SK-N-SH (cell line): ENCODE results near the gene FGF19. TPM values are rescaled to one million over a fixed set of nuclear protein-coding genes. Genes with fewer than 3 reads are reported as not detected.

Experiments used
- CTCF ChIA-PET: fragments of 300-600, 350-600 bp; formaldehyde crosslinking; extraction: SDS; loops from one replicate; lab custom pipeline; 2021; lab: Yijun Ruan, JAX
- POLR2A ChIA-PET: fragments of 350-600 bp; sonication (Branson Sonifier 250); formaldehyde crosslinking; extraction: SDS; loops from one replicate; lab custom pipeline; 2020; ENCODE audit warnings: antibody characterized with exemption, inconsistent platforms; lab: Yijun Ruan, JAX
- DNase-seq: peaks from one replicate; pipeline ENCODE4 v3.0.0; 2012
- H2AFZ ChIP-seq: fragments of 200-600 bp; sonication (generic); 2 replicates; pipeline ENCODE4 v1.8.1; 2016; ENCODE audit warnings: antibody characterized with exemption, mild to moderate bottlenecking, low read depth
- H3F3A ChIP-seq: fragments of 200-600 bp; sonication (generic); replicated peaks from 2 replicates; pipeline ENCODE3; 2016; ENCODE audit warnings: antibody characterized with exemption, mild to moderate bottlenecking; ENCODE audit not compliant: insufficient read depth
- H3K27ac ChIP-seq, 2 experiments: fragments of 200-500 bp in 1 of 2; fragments of 200-600 bp in 1 of 2; sonication (Bioruptor generic) in 1 of 2; sonication (generic), shearing (Covaris generic) in 1 of 2; 2 replicates each; pipeline versions ENCODE4 v1.5.1 to v1.6.1; 2014 to 2016; ENCODE audit warnings: low read depth in 2 of 2, inconsistent platforms in 1 of 2, low read length in 1 of 2, mild to moderate bottlenecking in 1 of 2, mixed read lengths in 1 of 2
- H3K27me3 ChIP-seq: fragments of 200-600 bp; sonication (generic), shearing (Covaris generic); 2 replicates; pipeline ENCODE4 v1.6.1; 2016; ENCODE audit warnings: mixed run types; ENCODE audit not compliant: insufficient read depth
- H3K36me3 ChIP-seq, 2 experiments: fragments of 200-500 bp in 1 of 2; fragments of 200-600 bp in 1 of 2; sonication (Bioruptor generic) in 1 of 2; sonication (generic) in 1 of 2; replicated peaks in 1 of 2; 2 replicates each; pipeline versions ENCODE3 to v1.5.1; 2014 to 2016; ENCODE audit warnings: low read length in 1 of 2, mild to moderate bottlenecking in 1 of 2; ENCODE audit not compliant: insufficient read depth in 2 of 2, control insufficient read depth in 1 of 2
- H3K4me1 ChIP-seq, 2 experiments: fragments of 200-500 bp in 1 of 2; fragments of 200-600 bp in 1 of 2; sonication (Bioruptor generic) in 1 of 2; sonication (generic), shearing (Covaris generic) in 1 of 2; 2 replicates each; pipeline versions ENCODE4 v1.5.1 to v1.6.1; 2014 to 2016; ENCODE audit warnings: low read depth in 1 of 2, low read length in 1 of 2, mixed run types in 1 of 2; ENCODE audit not compliant: insufficient read depth in 2 of 2, control insufficient read depth in 1 of 2
- H3K4me2 ChIP-seq: fragments of 200-600 bp; sonication (generic), shearing (Covaris generic); 2 replicates; pipeline ENCODE4 v1.6.1; 2017; ENCODE audit warnings: mixed run types
- H3K4me3 ChIP-seq, 2 experiments: fragments of 200-500 bp in 1 of 2; fragments of 200-600 bp in 1 of 2; sonication (Bioruptor generic) in 1 of 2; sonication (generic), shearing (Covaris generic) in 1 of 2; 2 replicates each; pipeline versions ENCODE4 v1.5.1 to v1.8.1; 2014 to 2016; ENCODE audit warnings: low read depth in 2 of 2, inconsistent platforms in 1 of 2, low read length in 1 of 2, mild to moderate bottlenecking in 1 of 2, mixed read lengths in 1 of 2, moderate library complexity in 1 of 2
- H3K79me2 ChIP-seq: fragments of 200-600 bp; sonication (generic); 2 replicates; pipeline ENCODE4 v1.8.1; 2017; ENCODE audit warnings: mild to moderate bottlenecking; ENCODE audit not compliant: insufficient read depth
- H3K9ac ChIP-seq: fragments of 200-600 bp; sonication (generic); 2 replicates; pipeline ENCODE4 v1.6.1; 2017; ENCODE audit warnings: mixed run types
- H3K9me2 ChIP-seq: fragments of 200-600 bp; sonication (generic); 2 replicates; pipeline ENCODE4 v1.6.1; 2017; ENCODE audit warnings: mixed run types
- H3K9me3 ChIP-seq: fragments of 200-600 bp; sonication (generic); 2 replicates; pipeline ENCODE4 v1.6.1; 2017; ENCODE audit warnings: mixed run types, mild to moderate bottlenecking, moderate library complexity
- H4K20me1 ChIP-seq: fragments of 200-600 bp; sonication (generic); 2 replicates; pipeline ENCODE4 v1.6.1; 2017; ENCODE audit warnings: mild to moderate bottlenecking, mixed run types; ENCODE audit not compliant: insufficient read depth
- CHD2 ChIP-seq: fragments of 150-350 bp; IDR thresholded peaks from 2 replicates; pipeline ENCODE4 v1.6.1; 2018; ENCODE audit warnings: low read length; ENCODE audit not compliant: partially characterized antibody
- CTCF ChIP-seq: fragments of 200-600 bp; sonication (generic); IDR thresholded peaks from 2 replicates; pipeline ENCODE4 v1.6.1; 2017; ENCODE audit warnings: antibody characterized with exemption, mild to moderate bottlenecking, moderate library complexity
- ELF1 ChIP-seq: IDR thresholded peaks from 2 replicates; pipeline ENCODE4 v1.4.0; 2012
- EZH2phosphoT487 ChIP-seq: fragments of 200-600 bp; sonication (generic); IDR thresholded peaks from 2 replicates; pipeline ENCODE4 v1.6.1; 2017; ENCODE audit warnings: low read depth, mixed run types, mild to moderate bottlenecking, antibody characterized with exemption, moderate library complexity, borderline replicate concordance
- FOXJ3 ChIP-seq: sonication (generic); formaldehyde crosslinking; IDR thresholded peaks from 2 replicates; pipeline ENCODE4 v1.5.1; 2020; ENCODE audit warnings: mild to moderate bottlenecking, missing genetic modification reagents
- GABPA ChIP-seq: IDR thresholded peaks from 2 replicates; pipeline ENCODE4 v1.4.0; 2012; ENCODE audit warnings: low read depth, mild to moderate bottlenecking
- GATA2 ChIP-seq: sonication (generic); formaldehyde crosslinking; IDR thresholded peaks from 2 replicates; pipeline ENCODE4 v1.5.0; 2020; ENCODE audit warnings: mild to moderate bottlenecking, missing genetic modification reagents
- IRF3 ChIP-seq: fragments of 150-350 bp; IDR thresholded peaks from 2 replicates; pipeline ENCODE4 v1.6.1; 2016; ENCODE audit warnings: mild to moderate bottlenecking, low read depth, low read length
- JUND ChIP-seq: IDR thresholded peaks from 2 replicates; pipeline ENCODE4 v1.4.0; 2012
- MAX ChIP-seq: IDR thresholded peaks from 2 replicates; pipeline ENCODE4 v1.4.0; 2012; ENCODE audit warnings: low read depth
- MEF2A ChIP-seq: IDR thresholded peaks from 2 replicates; pipeline ENCODE4 v1.4.0; 2012; ENCODE audit warnings: low read depth, borderline replicate concordance
- MXI1 ChIP-seq: IDR thresholded peaks from 2 replicates; pipeline ENCODE4 v1.6.1; 2012; ENCODE audit warnings: mild to moderate bottlenecking, low read depth, low read length, improper control_type of control experiment
- NFIC ChIP-seq: IDR thresholded peaks from 2 replicates; pipeline ENCODE4 v1.4.0; 2012; ENCODE audit warnings: borderline replicate concordance
- NRF1 ChIP-seq: IDR thresholded peaks from 2 replicates; pipeline ENCODE4 v1.6.1; 2012; ENCODE audit warnings: low read depth, mild to moderate bottlenecking, low read length
- RAD21 ChIP-seq: IDR thresholded peaks from 2 replicates; pipeline ENCODE4 v1.6.1; 2012; ENCODE audit warnings: mild to moderate bottlenecking, low read length
- SMC3 ChIP-seq: IDR thresholded peaks from 2 replicates; pipeline ENCODE4 v1.6.1; 2012; ENCODE audit warnings: low read depth, low read length, improper control_type of control experiment
- TAF1 ChIP-seq: IDR thresholded peaks from 2 replicates; pipeline ENCODE4 v1.6.1; 2012; ENCODE audit warnings: low read depth, mild to moderate bottlenecking, low read length, moderate library complexity, borderline replicate concordance
- TCF12 ChIP-seq: IDR thresholded peaks from 2 replicates; pipeline ENCODE4 v1.4.0; 2012
- USF1 ChIP-seq: IDR thresholded peaks from 2 replicates; pipeline ENCODE4 v1.4.0; 2012; ENCODE audit warnings: low read depth, borderline replicate concordance
- YY1 ChIP-seq: IDR thresholded peaks from 2 replicates; pipeline ENCODE4 v1.4.0; 2012; ENCODE audit warnings: low read depth, mild to moderate bottlenecking
- ZBTB33 ChIP-seq: IDR thresholded peaks from 2 replicates; pipeline ENCODE4 v1.4.0; 2012; ENCODE audit warnings: low read depth, borderline replicate concordance
- WGBS: methylation state at CpG from one replicate; pipeline ENCODE4 v1.1.6; 2017; ENCODE audit warnings: low lambda C conversion rate; 5-methylcytosine and 5-hydroxymethylcytosine counted together
- polyA plus RNA-seq, 3 experiments: library from polyadenylated mRNA; depleted of rRNA; stranded (reverse); fragments of >200 nt; gene quantifications; 2 replicates each; pipeline ENCODE4 v1.2.3, GENCODE V29; 2012

Gene FGF19
- polyA plus RNA-seq, 1 of the 3 experiments (the other 2 are of a cell fraction), result not detected

- no peak for DNase-seq
- Histone ChIP-seq H3K27me3 (no peaks in the 10 kb centered on the region), H4K20me1 (no peaks in the 10 kb centered on the region; the same call in 1 of the 2 replicates), H3F3A (peaks cover under 1% of the 10 kb centered on the region), H3K4me1 (peaks cover 2 to 7% of the 10 kb centered on the region in 2 experiments; a peak in 3 of 4 replicates), H2AFZ (no peak overlapping the region), H3K9me3 (no peaks in the 10 kb centered on the region), H3K4me3 (no peak overlapping the region), H3K27ac (no peak overlapping the region), H3K9me2 (no peaks in the 10 kb centered on the region), H3K9ac (no peak overlapping the region), H3K79me2 (peaks cover 13% of the 10 kb centered on the region; the same call in 1 of the 2 replicates), H3K4me2 (no peak overlapping the region), H3K36me3 (peaks cover 21 to 51% of the 10 kb centered on the region in 2 experiments)
- CTCF ChIA-PET, result interaction anchor here (0.9 to 9.2 kb wide), 4 partner anchors 9 to 563 kb away, joined by 3 to 254 read pairs (median 8); partner anchors contain the start of gene LTO1
- 95% methylated on average over 11 of the region's 11 CpGs for WGBS
- TF ChIP-seq MXI1 (no peak), JUND (no peak), MAX (no peak), NFIC (no peak), GATA2 (CRISPR knock-in tag) (no peak), IRF3 (no peak), ELF1 (no peak), NRF1 (no peak), GABPA (no peak), RAD21 (no peak), CTCF (no peak), CHD2 (no peak), USF1 (no peak)
- POLR2A ChIA-PET, result no interaction called here
Observed at GRCh38 chr11:69665669-69666068, 38.2 kb downstream of the FGF19 start.

GRCh38 chr11:69664901-69665300, 38.9 kb downstream of the FGF19 start:
- CTCF ChIA-PET, result interaction anchor here (0.9 to 9.2 kb wide), 3 partner anchors 10 to 562 kb away, joined by 3 to 254 read pairs (median 14); partner anchors contain the start of gene LTO1
- H3K9me3 ChIP-seq, result no peaks in the 10 kb centered on the region
- POLR2A ChIA-PET, result no interaction called here
- no peaks in the 10 kb centered on the region for H3K27me3 ChIP-seq
- H3K27ac ChIP-seq, result no peak overlapping the region
- H3K36me3 ChIP-seq, result peaks cover 20 to 49% of the 10 kb centered on the region in 2 experiments
- H3F3A ChIP-seq, result no peaks in the 10 kb centered on the region
- H4K20me1 ChIP-seq, result no peaks in the 10 kb centered on the region
- no peak overlapping the region for H3K4me3 ChIP-seq
- H3K4me2 ChIP-seq, result no peak overlapping the region
- H2AFZ ChIP-seq, result no peak overlapping the region
- peaks cover 13% of the 10 kb centered on the region; the same call in 1 of the 2 replicates for H3K79me2 ChIP-seq
- no peaks in the 10 kb centered on the region for H3K9me2 ChIP-seq
- H3K9ac ChIP-seq, result no peak overlapping the region
- DNase-seq, result no peak
- 94% methylated on average over 5 of the region's 8 CpGs for WGBS
- peaks cover 0 to 1% of the 10 kb centered on the region in 2 experiments; a peak in 1 of 4 replicates for H3K4me1 ChIP-seq
- no peak for TF ChIP-seq CHD2
- no peak for TF ChIP-seq GABPA
- no peak for TF ChIP-seq SMC3
- no peak for TF ChIP-seq ZBTB33
- TF ChIP-seq EZH2phosphoT487, result no peak
- no peak for TF ChIP-seq ELF1
- TF ChIP-seq FOXJ3 (CRISPR knock-in tag), result no peak
- no peak for TF ChIP-seq TCF12
- no peak for TF ChIP-seq MEF2A
- TF ChIP-seq TAF1, result no peak
- TF ChIP-seq YY1, result no peak
- TF ChIP-seq USF1, result no peak
